Measurements from ENCODE around the gene CACNB3.

DNA sequence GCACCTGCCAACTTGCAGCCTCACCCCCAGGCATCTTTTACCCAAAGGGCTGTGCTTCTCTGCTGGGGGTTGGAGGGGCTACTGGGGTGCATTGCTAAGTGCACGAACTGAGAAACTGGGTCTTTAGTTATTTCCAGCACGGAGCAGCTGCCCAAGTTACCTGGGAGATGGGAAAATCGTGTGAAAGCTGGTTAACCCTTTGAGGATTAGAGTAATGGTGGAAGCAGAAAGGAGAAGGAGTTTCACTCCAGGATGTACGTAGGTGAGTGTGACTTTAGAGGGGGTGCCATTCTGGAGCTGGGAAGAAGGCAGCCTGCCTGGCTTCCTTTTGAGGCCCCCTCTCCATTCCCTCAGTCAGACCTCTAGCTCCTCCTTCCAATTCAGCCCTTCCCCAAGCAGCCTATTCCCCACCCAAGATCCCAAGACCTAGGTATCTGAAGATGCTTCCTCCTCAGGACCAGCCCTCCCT is 28.4 kb upstream of the CACNB3 start:
- TF ChIP-seq, protein P1, sequence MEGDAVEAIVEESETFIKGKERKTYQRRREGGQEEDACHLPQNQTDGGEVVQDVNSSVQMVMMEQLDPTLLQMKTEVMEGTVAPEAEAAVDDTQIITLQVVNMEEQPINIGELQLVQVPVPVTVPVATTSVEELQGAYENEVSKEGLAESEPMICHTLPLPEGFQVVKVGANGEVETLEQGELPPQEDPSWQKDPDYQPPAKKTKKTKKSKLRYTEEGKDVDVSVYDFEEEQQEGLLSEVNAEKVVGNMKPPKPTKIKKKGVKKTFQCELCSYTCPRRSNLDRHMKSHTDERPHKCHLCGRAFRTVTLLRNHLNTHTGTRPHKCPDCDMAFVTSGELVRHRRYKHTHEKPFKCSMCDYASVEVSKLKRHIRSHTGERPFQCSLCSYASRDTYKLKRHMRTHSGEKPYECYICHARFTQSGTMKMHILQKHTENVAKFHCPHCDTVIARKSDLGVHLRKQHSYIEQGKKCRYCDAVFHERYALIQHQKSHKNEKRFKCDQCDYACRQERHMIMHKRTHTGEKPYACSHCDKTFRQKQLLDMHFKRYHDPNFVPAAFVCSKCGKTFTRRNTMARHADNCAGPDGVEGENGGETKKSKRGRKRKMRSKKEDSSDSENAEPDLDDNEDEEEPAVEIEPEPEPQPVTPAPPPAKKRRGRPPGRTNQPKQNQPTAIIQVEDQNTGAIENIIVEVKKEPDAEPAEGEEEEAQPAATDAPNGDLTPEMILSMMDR (IDR thresholded peaks at IDR 0.05), result no peak
- no peak for TF ChIP-seq POLR2A (IDR thresholded peaks at IDR 0.05)

Data from prostate gland (tissue), 2 donors.